ENCODE results near the gene SH3BGRL2.
"Not testable (repeated sequence)": the region's sequence is repeated elsewhere in the genome, so short reads cannot be mapped to it uniquely, and the experiment has no call there.

SH3BGRL2 gene

DNA sequence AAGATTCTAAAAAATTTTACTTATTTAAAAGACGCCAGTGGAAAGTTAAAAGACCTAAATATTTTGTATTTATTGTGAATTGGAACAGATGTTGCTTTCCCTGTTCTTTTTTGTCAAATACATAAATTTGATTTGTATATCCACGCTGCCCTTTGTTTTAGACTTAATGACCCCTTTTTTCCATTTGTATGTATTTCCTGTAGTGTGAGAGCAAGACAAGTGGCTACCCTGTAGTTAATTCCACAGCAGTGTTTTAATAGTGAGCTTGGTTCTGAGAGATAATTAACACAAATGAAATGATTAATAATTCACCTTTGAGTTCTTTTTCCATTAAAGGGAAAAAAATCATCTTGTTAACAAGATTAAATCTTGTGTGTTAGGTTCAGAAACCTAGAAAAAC lies 16.6 kb downstream of the SH3BGRL2 start:
- in situ Hi-C loops (cut with MboI; ENCODE audit: low sequenced_read_pairs) = no loop called here

DNA sequence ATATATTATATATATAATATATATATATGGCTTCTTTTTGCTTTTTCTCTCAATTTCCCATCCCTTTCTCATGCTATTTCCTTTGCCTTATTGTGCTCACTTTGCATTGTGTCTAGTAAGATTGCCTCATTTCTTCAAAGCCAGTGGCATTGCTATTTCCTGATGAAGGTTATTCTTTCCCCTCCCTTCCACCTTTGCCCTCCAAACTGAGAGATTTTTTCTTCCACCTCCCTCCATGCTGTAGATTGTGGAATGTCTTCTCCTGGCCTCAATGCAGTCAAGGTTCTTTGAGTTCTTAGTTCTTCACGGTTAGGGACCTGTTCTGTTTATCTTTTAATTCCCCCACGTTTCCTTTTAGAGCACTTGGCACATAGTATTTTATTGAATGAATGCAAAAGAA lies 17.2 kb downstream of the SH3BGRL2 start:
- in situ Hi-C loops (cut with MboI; ENCODE audit: low sequenced_read_pairs) = no loop called here

DNA sequence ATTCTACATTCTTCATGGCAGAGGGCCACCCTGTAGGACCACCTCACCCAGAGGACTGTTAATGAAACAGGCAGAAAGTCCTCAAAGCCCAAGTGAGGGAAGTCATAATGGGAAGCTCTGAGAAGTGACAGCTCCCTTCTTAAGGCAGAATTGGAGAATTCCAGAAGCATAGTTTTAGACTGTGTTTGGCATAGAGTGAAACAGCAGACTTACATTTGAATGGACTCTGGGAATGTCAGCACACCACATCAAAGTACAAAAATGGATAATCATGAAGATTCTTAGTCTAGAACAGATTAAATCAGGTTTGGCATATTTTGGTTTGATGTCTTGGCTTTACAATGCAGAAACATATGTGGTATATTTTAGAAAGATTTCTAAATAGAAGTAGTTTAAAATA lies 17.9 kb downstream of the SH3BGRL2 start:
- in situ Hi-C loops (cut with MboI; ENCODE audit: low sequenced_read_pairs) = no loop called here

DNA sequence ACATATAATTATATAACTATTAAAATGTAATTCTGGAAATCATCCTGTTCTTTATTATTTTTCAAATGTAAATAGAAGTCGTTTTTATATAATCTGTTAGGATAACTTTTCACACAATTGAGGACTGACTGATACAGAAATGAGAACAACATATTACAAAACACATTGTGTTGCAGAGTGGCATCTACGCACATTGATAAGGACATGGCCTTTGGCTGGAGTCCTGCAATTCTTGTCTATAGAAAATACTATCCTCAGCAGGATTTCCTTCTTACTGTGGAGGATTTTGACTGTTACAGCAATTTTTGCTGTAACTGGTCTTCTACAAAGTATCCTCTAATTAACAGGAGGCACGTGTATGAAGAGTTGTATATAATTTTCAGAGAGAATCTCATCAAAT lies 19.8 kb downstream of the SH3BGRL2 start:
- in situ Hi-C loops (cut with MboI; ENCODE audit: low sequenced_read_pairs) = no loop called here

DNA sequence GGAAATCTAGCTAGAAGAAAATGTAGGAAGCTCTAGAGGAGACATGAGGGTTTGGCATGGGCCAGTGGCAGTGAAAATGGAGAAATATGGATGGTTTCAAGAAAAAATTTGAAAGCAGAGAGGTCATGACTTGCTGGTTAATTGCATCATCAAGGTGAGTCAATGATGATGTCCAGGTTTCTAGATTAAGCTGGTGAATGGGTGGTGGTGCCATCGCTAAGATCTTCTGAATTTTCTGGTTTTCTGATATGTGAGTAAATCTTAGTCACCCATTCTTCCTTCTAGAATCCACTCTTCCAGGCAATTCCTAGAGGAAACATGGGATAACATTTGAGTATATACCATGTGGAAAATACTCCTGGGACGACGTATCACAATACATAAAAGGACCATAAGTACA lies 25.0 kb downstream of the SH3BGRL2 start:
- in situ Hi-C loops (cut with MboI; ENCODE audit: low sequenced_read_pairs) = no loop called here

DNA sequence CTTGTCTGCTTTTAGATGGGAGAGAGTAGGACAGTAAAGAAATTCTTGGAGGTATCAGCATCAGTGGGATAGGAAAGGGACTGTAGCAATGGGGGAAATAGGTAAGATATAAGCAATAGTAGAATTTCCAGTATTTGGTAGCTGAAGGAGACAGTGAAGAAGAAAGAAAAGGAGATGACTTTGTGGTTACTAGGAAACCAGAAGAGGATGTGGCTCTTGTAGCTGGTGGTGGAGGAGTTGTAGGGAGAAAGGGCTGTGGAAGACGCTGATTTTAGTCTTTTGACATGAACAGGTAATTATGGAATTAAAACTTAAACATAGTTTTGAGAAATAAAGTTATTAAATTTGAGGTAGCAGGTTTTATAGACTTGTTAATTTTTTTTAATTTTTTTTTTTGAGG lies 26.1 kb downstream of the SH3BGRL2 start:
- in situ Hi-C loops (cut with MboI; ENCODE audit: low sequenced_read_pairs) = no loop called here

DNA sequence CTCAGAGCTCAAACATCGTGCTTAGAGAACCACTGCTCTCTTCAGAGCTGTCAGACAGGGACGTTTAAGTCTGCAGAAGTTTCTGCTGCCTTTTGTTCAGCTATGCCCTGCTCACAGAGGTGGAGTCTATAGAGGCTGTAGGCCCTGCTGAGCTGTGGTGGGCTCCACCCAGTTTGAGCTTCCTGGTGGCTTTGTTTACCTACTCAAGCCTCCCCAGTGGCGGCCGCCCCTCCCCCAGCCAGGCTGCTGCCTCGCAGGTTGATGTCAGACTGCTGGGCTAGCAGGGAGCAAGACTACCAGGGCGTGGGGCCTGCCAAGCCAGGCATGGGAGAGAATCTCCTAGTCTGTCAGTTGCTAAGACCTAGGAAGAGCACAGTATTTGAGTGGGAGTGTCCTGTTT lies 32.5 kb downstream of the SH3BGRL2 start:
- in situ Hi-C loops (cut with MboI; ENCODE audit: low sequenced_read_pairs) = not testable (repeated sequence)

DNA sequence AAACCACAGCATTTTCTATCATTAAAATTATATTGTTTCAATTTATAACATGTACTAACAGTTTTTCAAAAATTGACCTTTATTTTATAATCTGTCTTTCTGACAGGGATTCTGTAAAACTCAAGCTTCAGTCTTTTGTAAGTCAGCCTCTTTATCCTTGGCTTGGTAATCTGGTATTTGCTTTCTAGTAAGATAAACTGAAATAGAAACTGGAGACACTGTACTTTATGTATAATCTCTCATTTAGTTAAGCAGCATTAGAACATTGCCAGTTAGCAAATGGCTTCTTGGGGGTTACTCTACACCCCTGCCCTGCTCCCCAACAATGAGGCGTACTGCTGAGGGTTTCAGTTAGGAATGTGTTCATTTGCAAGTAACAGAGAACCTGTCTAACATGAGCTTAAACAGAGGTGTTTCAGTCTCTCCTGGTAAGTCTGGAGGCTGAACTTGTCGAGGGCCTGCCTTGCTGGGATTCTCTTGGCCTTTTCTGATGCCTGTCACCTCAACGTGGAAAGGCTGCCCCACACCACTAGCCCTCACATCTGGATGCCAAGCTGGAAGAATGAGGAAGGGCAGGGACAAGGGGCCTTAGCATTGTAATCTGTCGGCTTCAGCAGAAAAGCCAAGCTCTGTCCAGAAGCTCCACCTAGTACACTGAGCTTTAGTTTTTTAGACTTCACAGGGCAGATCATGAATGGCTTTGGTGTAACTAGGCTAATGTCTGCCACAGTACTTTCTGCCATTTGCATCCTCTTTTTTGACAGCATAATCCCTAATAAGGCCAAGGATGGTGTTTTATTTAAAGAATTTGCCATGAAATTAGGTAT lies 34.8 kb downstream of the SH3BGRL2 start:
- in situ Hi-C loops (cut with MboI; ENCODE audit: low sequenced_read_pairs) = no loop called here

DNA sequence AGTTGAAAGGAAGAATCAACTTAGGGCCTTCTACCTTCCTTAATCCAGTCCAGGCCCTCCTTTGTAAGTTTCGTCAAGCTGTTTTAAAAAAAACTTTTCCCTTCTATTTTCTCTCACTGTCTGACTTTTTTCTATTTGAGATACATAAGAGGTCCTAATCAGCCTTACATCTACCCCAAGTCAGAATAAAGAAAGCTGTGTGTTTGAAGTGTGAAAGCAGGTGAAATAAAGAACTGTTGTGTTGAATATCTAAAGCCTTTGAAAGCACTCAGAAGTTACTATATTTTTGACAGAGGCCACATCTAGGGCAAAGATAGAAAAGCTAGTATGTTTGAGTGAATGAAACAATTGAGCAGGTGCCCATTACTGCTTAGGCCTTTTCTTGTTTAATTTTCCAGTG lies 35.5 kb downstream of the SH3BGRL2 start:
- in situ Hi-C loops (cut with MboI; ENCODE audit: low sequenced_read_pairs) = no loop called here

DNA sequence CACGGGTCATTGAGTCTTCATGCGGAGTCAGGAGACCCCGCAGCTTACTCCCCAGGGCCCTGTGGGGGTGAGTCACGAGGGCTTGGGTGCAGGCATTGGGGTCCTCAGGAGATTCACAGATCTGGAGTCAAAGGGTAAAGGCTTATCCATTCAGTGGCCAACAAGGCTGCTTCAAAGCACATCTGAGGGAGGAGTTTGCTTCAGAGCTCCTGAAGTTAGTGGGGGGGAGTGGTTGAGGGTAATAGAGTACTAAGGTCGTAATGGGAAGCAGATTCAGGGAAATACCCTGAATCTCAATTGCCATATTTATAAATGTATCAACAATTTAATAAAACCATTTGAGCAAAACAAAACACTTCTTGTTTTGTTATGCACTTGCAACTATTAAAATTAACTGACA lies 37.3 kb downstream of the SH3BGRL2 start:
- in situ Hi-C loops (cut with MboI; ENCODE audit: low sequenced_read_pairs) = no loop called here

DNA sequence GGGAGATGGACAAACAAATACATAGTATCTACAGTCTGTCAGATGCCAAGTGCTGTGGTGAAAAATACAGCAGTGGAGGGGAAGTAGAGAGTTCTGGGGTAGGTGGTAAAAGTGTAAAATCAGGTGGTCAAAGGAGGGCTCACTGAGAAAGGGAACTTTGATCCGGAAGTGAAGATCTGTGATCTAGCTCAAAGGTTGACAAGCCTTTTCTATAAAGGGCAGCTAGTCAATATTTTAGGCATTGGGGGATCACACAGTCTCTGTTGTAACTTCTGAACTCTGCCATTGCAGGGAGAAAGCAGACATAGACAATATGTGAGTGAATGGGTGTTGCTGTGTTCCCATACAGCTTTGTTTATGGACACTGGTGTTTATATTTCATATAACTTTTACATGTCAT lies 38.6 kb downstream of the SH3BGRL2 start:
- in situ Hi-C loops (cut with MboI; ENCODE audit: low sequenced_read_pairs) = no loop called here

DNA sequence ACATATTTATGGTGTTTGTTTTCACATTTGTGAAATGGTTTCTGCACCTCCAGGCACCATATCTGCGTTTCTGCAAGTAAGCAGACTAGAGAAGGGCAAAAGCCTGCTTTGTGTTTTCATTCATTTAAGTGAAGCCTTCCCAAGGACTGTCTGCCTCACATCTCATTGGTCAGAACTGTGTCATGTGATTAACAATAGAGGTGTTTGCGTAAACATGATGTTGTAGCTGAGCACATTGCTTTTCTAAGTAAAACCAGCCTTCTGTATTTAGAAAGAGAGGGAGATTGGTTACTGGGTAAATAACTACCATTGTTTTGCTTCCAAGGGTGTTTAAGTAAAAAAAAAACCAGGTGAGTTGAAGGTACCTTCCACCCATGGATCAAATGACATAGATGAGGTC lies 39.7 kb downstream of the SH3BGRL2 start:
- in situ Hi-C loops (cut with MboI; ENCODE audit: low sequenced_read_pairs) = no loop called here

DNA sequence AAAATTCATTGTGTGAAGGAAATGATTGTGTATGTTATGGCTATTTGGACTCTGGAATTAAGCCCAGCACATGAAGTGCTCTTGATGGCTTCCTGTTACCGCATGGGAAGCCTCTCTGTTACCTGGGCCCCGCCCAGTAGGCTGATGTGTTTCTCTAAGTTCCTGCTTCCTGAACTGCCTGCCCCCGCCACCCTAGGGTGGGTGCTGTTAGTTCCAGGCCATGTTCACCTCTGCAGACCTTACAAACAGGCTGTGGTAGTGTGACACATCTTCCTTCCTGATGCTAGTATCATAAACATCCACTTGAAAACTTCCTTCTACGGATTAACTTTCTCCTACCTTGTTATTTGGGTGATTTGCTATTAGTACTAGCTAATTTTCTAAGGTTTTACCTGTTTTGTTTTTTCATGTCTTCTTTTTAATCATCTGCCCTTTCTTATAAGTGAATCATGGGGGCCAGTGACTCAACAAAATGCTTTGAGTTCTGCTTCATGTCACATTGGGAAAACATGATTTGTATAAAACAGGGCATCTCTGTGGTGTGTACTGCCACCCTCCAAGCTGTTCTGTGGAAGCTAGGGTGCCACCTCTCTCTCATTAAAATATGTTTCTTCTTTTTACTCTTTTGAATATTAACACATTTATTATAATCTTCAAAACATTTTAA lies 40.6 kb downstream of the SH3BGRL2 start:
- in situ Hi-C loops (cut with MboI; ENCODE audit: low sequenced_read_pairs) = no loop called here

DNA sequence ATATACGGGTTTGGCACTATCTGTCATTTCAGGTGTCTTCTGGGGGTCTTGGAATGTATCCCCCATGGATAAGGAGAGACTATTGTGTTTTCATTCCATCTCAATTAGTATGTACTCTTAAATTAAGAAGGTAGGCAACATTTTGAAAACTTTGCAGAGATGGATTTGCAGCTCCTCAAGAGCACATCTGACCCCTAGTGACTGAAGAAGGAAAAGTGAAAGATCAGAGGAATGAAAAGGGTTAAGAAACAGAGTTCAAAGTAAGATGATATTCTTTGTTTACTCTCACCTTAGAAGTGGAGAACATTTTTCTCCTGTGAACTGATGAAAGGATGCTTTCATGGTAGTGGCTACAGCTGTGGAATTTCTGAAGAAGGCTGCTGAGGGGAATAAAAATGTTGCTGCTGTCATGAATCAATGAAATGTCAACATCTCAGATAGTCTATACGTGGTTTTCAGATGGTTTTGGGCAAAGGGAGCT lies 41.5 kb downstream of the SH3BGRL2 start:
- in situ Hi-C loops (cut with MboI; ENCODE audit: low sequenced_read_pairs) = no loop called here

DNA sequence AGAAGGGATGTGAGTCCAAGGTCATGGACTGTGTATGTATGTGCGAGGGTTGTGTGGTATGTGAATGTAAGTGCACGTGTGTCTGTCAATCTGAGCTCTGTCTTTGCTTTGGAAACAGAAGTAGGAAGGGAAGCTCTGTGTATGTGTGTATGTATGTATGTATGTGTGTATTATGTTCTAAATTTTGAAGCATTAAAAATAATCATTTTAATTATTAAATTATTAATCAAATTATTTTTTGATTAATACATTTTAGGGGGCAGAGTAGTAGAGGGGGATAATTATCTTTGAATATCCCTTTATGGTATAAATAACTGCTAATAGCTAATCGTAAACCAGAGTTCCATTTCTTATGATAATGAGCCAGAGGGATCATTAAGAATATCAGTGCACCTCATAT lies 42.8 kb downstream of the SH3BGRL2 start:
- in situ Hi-C loops (cut with MboI; ENCODE audit: low sequenced_read_pairs) = no loop called here

DNA sequence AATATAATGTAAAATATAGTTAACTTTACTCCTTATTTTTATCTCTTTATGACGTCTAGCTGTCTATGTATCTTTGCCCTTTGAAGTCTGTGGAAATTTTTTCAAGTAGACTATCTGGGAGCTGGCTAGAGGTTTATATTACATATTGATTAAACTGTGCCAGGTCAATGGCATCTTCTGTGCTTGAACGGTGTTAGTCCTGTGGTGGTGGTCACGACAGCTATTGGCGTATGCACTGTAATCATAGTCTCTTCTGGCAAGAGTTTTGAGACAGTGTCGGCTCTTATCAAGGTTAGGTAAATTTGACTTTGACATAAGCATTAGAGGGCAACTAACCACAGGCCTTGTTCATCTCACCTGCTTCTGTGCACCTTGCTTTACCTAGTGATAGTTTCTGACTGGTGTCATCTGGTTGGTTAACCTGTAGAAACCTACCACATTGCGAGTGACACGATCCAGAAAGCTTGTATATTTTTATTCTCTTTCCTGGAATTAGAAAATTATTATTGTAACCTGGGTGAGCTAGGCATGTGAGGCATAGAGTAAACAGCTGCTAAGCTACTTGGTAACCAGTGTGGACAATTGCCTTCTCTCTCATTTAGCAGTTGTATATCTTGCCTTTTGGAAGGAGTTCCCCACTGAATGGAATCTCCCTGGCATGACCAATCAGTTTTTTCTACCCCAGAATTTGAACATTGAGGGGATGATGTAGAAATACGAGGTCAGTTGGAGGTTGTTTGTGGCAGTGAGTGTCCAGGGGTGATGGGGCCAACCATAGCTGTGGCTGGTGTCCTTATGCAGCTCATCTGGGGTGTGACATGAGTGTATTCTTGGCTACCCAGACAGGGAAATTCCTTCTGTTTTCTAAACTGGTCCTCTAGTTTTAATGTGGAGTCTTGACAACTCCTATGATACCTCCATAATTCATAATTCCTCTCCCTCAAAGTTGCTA lies 45.9 kb downstream of the SH3BGRL2 start:
- in situ Hi-C loops (cut with MboI; ENCODE audit: low sequenced_read_pairs) = no loop called here

DNA sequence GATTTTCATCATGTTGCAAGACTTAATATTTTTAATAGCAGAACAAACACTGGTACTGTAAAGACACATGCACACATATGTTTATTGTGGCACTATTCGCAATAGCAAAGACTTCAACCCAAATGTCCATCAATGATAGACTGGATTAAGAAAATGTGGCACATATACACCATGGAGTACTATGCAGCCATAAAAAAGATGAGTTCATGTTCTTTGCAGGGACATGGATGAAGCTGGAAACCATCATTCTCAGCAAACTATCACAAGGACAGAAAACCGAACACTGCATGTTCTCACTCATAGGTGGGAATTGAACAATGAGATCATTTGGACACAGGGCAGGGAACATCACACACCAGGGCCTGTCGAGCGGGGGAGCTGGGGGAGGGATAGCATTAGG lies 51.6 kb downstream of the SH3BGRL2 start:
- in situ Hi-C loops (cut with MboI; ENCODE audit: low sequenced_read_pairs) = not testable (repeated sequence)

DNA sequence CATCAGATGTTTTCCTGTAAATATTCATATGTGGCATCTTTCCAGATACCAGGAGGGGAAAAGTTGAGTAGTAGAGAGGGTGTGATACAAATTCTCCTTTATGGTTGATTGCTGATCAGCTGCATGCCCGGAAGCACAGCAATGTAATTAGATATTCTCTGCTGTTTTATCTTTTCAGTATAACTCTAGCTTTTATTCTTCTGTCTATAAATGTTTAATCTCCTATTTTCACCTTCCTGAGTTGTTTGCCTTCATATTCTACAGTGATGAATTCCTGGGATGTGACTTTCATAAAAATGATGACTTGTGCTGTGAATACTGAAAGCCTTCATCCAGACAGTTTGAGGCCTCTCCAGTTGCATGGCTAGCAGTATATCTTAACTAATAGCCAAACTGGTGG lies 53.7 kb downstream of the SH3BGRL2 start:
- in situ Hi-C loops (cut with MboI; ENCODE audit: low sequenced_read_pairs) = no loop called here

DNA sequence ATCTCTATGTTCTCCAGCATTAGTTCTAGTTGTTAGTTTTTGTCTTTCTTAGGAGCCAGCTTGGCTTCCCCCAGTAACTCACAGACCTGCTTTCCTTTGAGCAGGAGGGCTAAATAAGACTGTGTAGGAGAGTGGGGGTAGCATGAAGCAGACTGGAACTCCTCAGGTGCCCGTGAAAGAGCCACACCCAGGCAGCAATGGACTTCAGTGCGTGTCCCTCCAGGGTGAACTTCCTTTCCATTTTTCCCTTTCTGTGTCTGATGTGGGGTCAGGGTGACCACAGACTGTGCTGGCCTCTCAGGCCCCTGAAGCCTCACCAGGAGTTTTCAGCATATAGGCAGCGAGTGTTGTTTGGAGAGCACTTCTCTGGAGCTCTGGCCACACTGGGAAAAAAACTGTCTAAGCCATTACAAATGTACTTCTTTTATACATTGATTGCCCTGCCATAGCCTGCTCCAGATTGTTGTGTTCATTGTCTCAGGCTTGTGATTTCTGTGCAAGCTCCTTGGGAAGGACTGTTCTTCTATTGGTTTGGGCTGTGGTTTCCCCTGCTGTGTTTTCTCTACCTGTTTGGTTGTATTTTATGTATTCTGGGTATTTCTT lies 55.7 kb downstream of the SH3BGRL2 start:
- in situ Hi-C loops (cut with MboI; ENCODE audit: low sequenced_read_pairs) = no loop called here

DNA sequence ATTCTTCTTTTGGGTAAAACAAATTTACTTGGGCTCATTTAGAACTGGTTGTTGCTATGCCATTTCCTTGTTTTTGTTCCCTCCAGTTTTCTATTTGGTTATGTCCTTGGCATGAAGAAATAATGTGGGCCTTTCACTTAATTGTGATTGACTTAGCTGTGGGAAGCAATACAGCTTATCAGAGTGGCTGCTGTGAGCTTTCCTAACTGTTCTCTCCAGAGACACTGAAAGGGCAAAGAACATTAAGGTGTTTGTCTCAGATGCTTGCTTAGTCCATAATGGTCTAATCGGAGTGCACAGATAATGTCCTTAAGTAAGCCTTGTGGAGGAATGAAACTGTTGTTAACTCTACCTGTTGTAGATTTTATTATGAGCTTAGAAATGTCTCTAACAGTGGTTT lies 56.6 kb downstream of the SH3BGRL2 start:
- in situ Hi-C loops (cut with MboI; ENCODE audit: low sequenced_read_pairs) = no loop called here

DNA sequence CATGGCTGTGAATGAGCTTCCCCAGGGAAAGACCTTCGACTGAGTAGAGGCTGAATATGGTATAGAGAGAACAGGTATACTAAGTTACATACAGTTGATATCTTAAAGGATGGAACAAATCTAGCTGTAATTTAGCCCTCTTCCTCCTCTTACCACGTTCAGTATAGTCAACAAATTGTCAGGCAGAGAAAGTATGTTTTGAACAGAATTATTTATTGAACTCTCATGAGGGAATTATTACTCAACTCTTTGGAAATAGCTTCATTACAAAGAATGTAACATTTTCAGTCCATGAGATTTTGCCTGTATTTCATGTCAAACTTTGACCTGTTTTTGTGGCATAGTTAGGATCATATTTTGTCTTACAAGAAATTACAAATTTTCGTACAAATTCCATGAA lies 63.0 kb downstream of the SH3BGRL2 start:
- in situ Hi-C loops (cut with MboI; ENCODE audit: low sequenced_read_pairs) = no loop called here

All from HL-60/S4 (cell line).